GM19324 (cell line): Measurements from ENCODE around the gene SLCO2A1.

Experiments used
- ATAC-seq: cut with Tn5 transposase; IDR thresholded peaks from one replicate; pipeline ENCODE4 v1.9.1; 2021; ENCODE audit warnings: mild to moderate bottlenecking, moderate library complexity; ENCODE audit not compliant: unreplicated experiment, low FRiP score

SLCO2A1 gene

DNA sequence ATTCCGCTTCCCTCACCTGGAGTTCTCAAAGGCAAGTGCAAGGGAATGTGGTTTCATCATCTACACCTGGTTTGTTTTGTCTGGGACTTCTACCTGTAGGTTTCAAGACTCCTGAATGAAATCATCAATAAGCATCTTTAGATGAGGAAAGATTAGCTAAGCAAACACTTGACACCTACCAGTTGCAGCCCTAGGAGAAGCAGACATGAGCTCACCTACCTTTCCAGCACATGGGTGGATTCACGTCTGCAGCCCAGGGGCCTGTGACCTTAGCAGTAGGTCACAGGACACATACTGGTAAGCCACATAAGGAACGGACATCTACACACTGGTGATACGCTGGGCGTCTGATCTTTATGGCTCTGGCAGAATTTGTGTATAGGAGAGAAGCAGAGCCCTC is 26.7 kb downstream of the SLCO2A1 start:
- ATAC-seq = no peak

GRCh38 chr3:134002306-134002705 is 27.4 kb downstream of the SLCO2A1 start:
- ATAC-seq = no peak

DNA sequence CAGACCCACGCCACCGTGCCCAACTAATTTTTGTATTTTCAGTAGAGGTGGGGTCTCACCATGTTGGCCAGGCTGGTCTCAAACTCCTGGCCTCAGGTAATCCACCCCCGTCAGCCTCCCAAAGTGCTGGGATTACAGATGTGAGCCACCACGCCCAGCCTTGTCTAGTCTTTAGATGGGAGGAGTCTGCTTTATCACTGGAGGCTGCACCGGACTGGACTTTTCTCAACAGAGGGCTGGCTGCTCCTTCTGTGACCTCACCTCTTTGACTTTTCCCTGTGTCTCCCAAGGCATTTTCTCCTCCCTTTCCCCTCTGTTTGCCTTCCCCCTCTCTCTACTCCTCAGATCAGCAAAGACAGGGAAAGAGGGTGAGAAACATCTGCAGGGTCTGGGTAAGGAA is 28.5 kb downstream of the SLCO2A1 start:
- no peak for ATAC-seq

- ATAC-seq = no peak
Observed at GRCh38 chr3:133999891-134000685, 29.6 kb downstream of the SLCO2A1 start.

DNA sequence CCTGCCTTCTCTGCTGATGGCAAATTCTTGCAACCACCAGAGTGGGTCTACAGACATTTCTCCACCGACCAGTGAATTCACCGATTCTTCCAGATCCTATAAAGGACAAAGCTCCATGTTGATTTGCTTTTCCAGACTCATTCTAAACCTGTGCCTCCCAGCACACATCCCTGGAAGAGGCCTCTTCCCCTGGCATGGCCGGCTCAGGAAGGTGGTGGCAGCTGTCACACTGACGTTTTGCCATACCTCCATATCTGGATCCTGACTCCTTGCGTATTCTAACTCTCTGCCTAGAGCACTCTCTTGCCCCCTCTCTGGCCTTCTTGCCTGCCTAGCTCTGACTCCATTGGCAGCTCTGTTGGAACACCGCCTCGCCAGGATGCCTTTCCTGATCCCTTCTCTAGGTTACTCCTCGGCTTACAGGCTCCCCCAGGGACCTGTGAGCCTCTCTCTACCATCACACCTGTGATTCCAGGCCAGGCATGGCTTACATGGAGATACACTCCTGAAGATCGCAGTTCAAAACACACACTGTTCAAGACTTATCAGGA is 31.0 kb downstream of the SLCO2A1 start:
- ATAC-seq = no peak

DNA sequence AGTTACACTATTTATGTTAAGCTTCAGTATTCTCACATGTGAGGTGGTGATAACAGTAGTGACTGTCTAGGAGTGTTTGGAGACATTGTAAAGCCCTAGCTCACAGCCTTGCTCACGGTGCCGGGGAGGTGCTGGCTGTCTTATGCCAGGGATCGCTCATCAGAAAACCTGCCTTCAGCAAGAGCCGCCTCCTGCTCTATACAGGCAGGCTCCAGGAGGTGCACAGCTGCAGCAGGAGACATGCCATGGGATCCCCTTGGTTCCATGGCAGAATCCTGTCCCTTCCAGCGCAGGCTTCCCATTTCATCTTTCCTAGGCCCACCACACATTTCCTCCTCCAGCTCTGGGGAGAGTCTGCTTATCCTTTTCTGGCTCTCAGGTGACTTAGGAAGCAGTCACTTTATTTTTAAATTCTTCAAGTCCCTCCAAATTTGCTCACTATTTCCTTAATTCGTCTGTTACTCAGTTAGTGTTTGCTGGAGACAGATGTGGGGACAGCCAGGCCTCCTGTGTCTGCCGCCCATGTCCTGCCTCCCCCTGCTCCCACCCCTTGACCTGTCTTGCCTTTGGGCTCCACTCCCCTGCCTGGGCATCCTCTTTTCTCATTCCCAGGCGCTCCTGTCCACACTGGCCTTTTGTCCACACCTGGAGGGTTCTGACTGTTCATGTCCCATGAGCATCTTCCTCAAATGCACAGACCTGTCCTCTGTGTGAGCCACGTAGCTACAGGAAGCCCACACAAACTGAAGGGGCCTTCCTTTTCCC is 31.7 kb downstream of the SLCO2A1 start:
- ATAC-seq = no peak

DNA sequence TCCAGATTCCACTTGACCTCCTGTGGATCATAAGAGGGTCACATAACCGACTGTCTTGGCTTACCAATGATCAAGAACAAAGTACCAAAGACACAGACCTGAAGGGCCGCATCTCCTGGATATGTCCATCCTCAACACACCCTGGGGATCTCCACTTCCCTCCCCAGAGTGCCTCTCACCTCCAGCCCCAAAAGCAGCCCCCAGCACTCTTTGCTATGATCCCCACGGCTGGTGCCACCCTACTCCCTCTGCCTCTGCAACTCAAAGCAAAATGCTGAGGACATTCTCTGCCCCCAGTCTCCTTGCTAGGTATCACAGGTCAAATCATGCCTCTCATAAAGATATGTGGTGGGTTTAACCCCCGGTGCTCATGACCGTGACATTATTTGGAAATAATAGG is 32.7 kb downstream of the SLCO2A1 start:
- no peak for ATAC-seq

DNA sequence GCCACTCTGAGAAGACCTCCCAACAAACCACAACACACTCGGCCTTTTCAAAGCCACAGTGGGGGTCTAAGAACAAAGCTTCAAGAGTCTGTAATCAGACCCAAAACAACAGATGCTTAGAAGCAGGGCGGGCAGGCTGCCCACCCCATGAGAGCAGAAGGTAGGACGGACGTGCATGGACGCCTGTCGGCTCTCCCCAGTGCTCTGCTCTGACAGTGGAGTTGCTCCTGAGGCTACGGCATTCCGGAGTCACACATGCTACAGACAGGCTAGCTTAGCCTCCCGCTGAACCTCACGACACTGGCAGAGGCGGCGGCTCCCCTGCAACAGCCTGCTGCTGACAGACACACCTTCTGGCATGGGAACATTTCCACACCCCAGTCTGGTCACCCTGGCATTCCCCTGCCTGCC is 33.5 kb downstream of the SLCO2A1 start:
- ATAC-seq = no peak

DNA sequence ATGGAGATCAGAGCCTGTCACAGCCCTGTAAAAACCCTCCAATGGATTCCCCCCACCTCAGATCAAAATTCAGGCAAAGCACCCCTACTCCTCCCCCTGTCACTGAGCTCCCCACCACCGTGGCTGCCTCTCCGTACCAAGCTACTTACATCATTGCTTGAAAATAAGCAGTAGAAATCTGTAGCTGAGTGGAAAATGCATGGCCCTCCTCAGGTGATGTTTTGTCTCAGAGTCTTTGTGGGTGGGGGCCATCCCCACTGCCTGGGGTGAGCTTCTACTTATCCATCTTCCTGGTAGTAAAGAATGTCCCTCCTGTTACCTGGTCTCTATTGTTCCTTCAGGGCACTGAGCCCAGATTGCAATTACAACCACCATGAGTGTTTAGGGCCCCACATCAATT is 34.5 kb downstream of the SLCO2A1 start:
- no peak for ATAC-seq

GRCh38 chr3:133994166-133994890 is 35.4 kb downstream of the SLCO2A1 start:
- no peak for ATAC-seq

DNA sequence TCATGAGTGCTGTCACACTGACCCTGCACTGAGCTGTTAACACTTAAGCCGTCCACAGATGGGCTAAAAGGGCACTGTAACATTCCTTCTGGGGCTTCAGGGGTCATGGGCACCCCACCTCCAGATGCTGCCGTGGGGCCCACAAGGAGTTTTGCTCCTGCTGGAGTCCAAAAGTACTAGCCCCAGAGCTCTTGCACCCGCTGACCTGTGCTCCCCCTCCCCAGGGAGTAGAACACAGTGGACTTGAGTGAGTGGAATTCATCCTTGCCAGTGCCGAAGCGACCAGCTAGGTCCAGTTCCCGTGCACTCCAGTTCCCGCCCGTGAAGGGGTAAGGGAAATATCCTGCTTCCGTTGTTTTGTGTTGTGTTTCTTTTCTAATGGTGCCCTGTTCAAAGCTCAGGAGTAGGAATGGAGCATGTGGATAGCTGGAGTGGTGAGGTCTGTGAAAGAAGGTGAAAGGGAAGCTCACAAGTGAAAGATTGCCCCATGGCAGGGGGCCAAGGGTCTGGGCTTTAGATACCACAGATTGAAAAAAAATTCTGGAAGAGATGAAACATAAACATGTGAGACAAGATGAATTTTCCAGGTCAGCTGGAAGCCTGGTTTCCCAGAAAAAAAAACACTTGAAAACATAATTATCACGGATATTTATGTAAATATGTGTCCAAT is 36.6 kb downstream of the SLCO2A1 start:
- no peak for ATAC-seq

DNA sequence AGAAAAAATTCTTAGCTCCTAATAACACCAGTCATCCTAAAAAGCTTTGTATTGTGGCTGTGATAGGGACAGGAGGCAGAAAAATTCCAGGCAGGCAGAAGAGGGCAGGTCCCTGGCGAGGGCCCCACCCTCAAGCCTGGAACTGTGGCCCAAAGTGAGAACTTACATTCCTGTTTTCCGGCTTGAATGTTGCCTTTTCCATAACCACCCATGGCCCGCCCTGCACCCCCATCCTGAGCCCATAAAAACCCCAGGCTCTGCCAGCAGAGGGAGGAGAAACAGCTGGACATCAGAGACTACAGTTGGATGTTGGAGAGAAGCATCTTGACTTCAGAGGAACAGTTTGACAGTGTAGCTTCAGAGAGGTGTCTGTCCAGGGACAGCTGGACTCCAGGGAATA is 37.3 kb downstream of the SLCO2A1 start:
- ATAC-seq = no peak

- ATAC-seq = no peak
Observed at GRCh38 chr3:133991637-133992036, 38.1 kb downstream of the SLCO2A1 start.

DNA sequence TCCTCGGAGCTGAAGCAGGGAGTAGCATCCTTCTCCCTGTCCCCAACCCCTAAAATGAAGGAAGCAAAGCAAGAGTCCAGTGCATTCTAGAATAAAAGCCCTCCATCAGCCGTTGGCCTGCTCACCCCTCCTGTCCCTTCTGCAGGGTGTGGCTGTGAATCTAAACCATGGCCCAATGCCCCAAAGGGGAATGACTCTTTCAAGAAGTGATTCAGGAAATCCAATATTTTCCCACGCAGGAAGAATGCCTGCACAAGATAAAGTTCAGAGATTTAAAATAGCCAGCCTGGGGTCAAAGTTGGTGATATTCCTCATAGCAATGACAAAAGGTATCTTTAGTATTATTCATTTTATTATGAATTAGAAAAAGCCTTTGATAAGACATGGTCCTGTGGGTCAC is 38.5 kb downstream of the SLCO2A1 start:
- no peak for ATAC-seq

- no peak for ATAC-seq
Observed at GRCh38 chr3:133989936-133990702, 39.6 kb downstream of the SLCO2A1 start.

DNA sequence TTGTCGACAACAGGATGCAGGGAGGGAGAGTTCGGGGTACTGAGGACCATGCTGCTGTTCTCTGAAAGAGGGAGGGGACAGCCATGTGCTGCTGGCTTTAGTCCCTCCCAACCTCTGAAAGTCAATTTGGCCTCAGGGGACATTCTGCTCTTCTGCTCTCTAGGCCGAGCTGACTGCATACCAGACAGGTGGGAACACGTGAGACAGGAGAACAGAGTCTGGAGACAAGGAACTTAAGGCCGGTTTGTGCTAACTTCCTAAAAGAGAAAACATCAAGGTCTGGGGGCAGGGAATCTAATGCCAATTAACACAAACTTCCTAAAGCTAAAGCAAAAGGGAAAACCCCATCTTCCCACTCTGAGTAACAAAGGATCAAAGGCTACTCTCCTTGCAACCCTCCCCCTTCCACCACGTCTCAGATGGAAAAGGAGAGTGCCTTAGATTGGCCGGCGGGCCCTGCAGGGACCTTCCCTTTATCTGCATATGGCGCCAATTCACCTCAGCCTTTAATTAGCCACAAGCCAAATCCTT is 41.0 kb downstream of the SLCO2A1 start:
- no peak for ATAC-seq

- ATAC-seq = no peak
Observed at GRCh38 chr3:133987948-133988484, 41.7 kb downstream of the SLCO2A1 start.

DNA sequence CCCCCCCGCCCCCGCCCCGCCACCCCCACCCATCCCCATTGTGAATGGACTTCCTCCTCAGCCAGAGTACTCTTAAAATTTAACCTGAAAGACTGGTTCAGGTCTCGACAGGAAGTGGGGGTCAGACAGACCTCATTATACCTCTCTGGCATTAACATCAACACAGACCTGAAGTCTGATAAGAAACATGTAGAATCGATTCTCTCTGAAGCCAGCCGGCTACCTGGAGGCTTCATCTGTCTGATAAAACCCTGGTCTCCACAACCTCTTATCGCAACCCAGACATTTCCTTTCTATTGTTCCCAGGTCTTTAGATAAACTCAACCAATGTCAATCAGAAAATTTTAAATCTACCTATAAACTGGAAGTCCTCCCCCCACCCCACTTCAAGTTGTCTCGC is 42.6 kb downstream of the SLCO2A1 start:
- ATAC-seq = no peak

DNA sequence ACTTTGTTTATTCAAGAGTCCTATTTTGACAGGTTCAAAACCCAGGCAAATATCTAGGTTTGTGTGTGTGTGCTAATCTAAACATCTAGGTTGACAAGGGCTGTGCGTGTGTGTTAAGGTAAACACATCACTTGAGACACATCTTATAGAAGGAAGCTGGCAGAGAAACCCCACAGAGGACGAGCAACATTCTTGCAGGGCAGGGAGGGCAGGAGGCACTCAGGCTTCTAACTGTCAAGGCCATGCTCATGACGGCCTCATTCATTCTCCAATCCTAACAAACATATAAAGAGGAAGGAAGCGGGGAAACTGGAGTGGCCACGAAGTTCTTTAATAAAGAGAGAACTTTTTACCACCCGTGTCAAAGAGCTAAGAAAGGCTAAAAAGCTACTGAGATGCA is 43.4 kb downstream of the SLCO2A1 start:
- no peak for ATAC-seq
